Myometrial cell (primary cell): Measurements from ENCODE around the gene C19orf85. TPM values are rescaled to one million over a fixed set of nuclear protein-coding genes. Genes with fewer than 3 reads are reported as not detected.

Experiments used
- total RNA-seq: library from RNA; depleted of rRNA; stranded (reverse); fragments of >200 nt; gene quantifications from 2 replicates; pipeline ENCODE4 v1.2.3, GENCODE V29; 2015

The C19orf85 gene
- 0.29 TPM in 1 of 2 replicates, not detected in the other for total RNA-seq

GRCh38 chr19:55464662-55465054 is at the start of gene C19orf85:
Gene C19orf85, minus strand, starts transcription at chr19:55464751. Its CDS starts 197 bp downstream, at chr19:55464554.

GRCh38 chr19:55487924-55488687 is 23.6 kb upstream of the C19orf85 start, which contains the start of gene SSC5D:
Gene SSC5D, plus strand, starts transcription at chr19:55488436. Its CDS starts 154 bp downstream, at chr19:55488590.

GRCh38 chr19:55484593-55485438 is 20.3 kb upstream of the C19orf85 start, which contains the start of gene NAT14:
Gene NAT14, plus strand, starts transcription at chr19:55485188. Its CDS starts 521 bp downstream, at chr19:55485709.

GRCh38 chr19:55476100-55476775 is 11.7 kb upstream of the C19orf85 start, which contains the start of gene ZNF628:
Gene ZNF628, plus strand, starts transcription at chr19:55476617. Its CDS starts 3,294 bp downstream, at chr19:55479911.

GRCh38 chr19:55461259-55461973 is 3.1 kb downstream of the C19orf85 start, which contains the start of gene ISOC2:
Gene ISOC2, minus strand, starts transcription at chr19:55461642. Its CDS starts 5,156 bp downstream, at chr19:55456486.

GRCh38 chr19:55443045-55443823 is 21.3 kb downstream of the C19orf85 start, which contains the start of gene SHISA7:
Gene SHISA7, minus strand, starts transcription at chr19:55443300. Its CDS starts 437 bp downstream, at chr19:55442863.

Other genes starting within 250 kb of the C19orf85 start
- gene TMEM86B, start 236.0 kb downstream of the C19orf85 start, total RNA-seq: 0.86 and 1.8 TPM in 2 replicates
- gene PPP6R1, start 205.7 kb downstream of the C19orf85 start, total RNA-seq: 31.7 and 45.6 TPM in 2 replicates
- gene HSPBP1, start 184.6 kb downstream of the C19orf85 start, total RNA-seq: 70.7 and 106 TPM in 2 replicates
- 4.3 and 9.0 TPM in 2 replicates for gene BRSK1, start 180.8 kb downstream of the C19orf85 start, total RNA-seq
- not detected in 2 replicates for gene TMEM150B, start 139.4 kb downstream of the C19orf85 start, total RNA-seq
- 6.9 and 11.0 TPM in 2 replicates for gene KMT5C, start 124.9 kb downstream of the C19orf85 start, total RNA-seq
- gene COX6B2, start 110.0 kb downstream of the C19orf85 start, total RNA-seq: under 0.01 TPM in 1 of 2 replicates, not detected in the other
- not detected in 2 replicates for gene GARIN5B, start 101.5 kb downstream of the C19orf85 start, total RNA-seq
- 1.8 and 4.3 TPM in 2 replicates for gene IL11, start 94.3 kb downstream of the C19orf85 start, total RNA-seq
- gene TMEM190, start 87.9 kb downstream of the C19orf85 start, total RNA-seq: not detected in 2 replicates
- not detected in 2 replicates for gene TMEM238, start 80.5 kb downstream of the C19orf85 start, total RNA-seq
- gene RPL28, start 78.8 kb downstream of the C19orf85 start, total RNA-seq: 437 and 447 TPM in 2 replicates
- 121 and 166 TPM in 2 replicates for gene UBE2S, start 57.0 kb downstream of the C19orf85 start, total RNA-seq
- gene SHISA7, start 21.5 kb downstream of the C19orf85 start, total RNA-seq: not detected in 2 replicates
- 120 and 181 TPM in 2 replicates for gene ISOC2, start 3.1 kb downstream of the C19orf85 start, total RNA-seq
- gene ZNF628, start 11.9 kb upstream of the C19orf85 start, total RNA-seq: 2.5 and 2.6 TPM in 2 replicates
- gene NAT14, start 20.4 kb upstream of the C19orf85 start, total RNA-seq: 37.4 and 39.8 TPM in 2 replicates
- 2.3 and 6.7 TPM in 2 replicates for gene SSC5D, start 23.7 kb upstream of the C19orf85 start, total RNA-seq
- not detected in 2 replicates for gene SBK2, start 72.4 kb upstream of the C19orf85 start, total RNA-seq
- 0.58 TPM in 1 of 2 replicates, not detected in the other for gene SBK3, start 80.8 kb upstream of the C19orf85 start, total RNA-seq
- gene ZNF579, start 116.1 kb upstream of the C19orf85 start, total RNA-seq: 6.1 and 6.6 TPM in 2 replicates
- 1.9 and 3.2 TPM in 2 replicates for gene FIZ1, start 134.8 kb upstream of the C19orf85 start, total RNA-seq
- 10.5 and 35.7 TPM in 2 replicates for gene ZNF524, start 135.5 kb upstream of the C19orf85 start, total RNA-seq
- gene ZNF865, start 140.9 kb upstream of the C19orf85 start, total RNA-seq: 2.6 and 3.5 TPM in 2 replicates
- 3.7 and 6.6 TPM in 2 replicates for gene ZNF784, start 159.8 kb upstream of the C19orf85 start, total RNA-seq
- 5.8 and 10.4 TPM in 2 replicates for gene ZNF580, start 176.3 kb upstream of the C19orf85 start, total RNA-seq
- 19.9 and 23.0 TPM in 2 replicates for gene ZNF581, start 178.9 kb upstream of the C19orf85 start, total RNA-seq
- gene CCDC106, start 183.5 kb upstream of the C19orf85 start, total RNA-seq: 8.3 and 11.5 TPM in 2 replicates
- gene U2AF2, start 190.3 kb upstream of the C19orf85 start, total RNA-seq: 201 and 229 TPM in 2 replicates
- 104 and 157 TPM in 2 replicates for gene EPN1, start 210.5 kb upstream of the C19orf85 start, total RNA-seq